ENCODE results near the gene FSTL5. TPM values are rescaled to one million over a fixed set of nuclear protein-coding genes. Genes with fewer than 3 reads are reported as not detected.
"Not testable (repeated sequence)": the region's sequence is repeated elsewhere in the genome, so short reads cannot be mapped to it uniquely, and the experiment has no call there.

The FSTL5 gene
- total RNA-seq, 1 donor from 2014 or later = 0.08 TPM

DNA sequence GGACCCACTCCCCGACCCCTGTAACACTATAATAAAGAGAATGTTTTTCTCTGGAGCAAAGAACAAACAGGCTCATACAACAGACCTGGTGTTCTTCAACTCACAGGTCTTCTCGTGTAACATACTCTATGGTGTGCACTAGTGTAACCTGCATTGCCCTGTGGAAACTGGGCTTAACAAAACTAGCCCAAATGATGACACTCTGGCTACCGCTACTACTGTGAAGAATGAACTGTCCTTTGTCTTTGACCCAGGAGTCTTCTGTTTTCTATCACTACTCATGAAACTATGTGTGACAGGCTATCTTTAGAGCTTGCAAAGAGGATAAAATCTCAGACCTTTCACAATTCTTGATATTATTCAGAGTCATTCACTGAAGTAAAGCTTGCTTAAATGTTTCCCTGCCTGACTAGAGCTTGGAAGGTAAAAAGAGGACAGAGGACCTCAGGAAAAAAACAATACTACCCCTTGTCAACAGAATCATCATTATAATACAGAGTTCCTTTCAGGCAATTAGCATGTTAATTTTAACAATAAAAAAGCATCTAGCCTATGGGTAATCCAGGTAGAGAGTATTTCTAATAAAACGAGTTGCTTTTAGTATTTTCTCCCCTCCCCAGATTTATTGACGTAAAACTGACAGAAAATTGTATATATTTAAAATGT, 59.2 kb downstream of the FSTL5 start:
- Mint-ChIP-seq H3K36me3 (ENCODE audit: low read depth, unreplicated experiment) (no peaks in the 10 kb centered on the region), H3K27me3 (ENCODE audit: unreplicated experiment) (no peaks in the 10 kb centered on the region), H3K4me1 (ENCODE audit: unreplicated experiment) (no peaks in the 10 kb centered on the region), H3K4me3 (ENCODE audit: unreplicated experiment) (no peak overlapping the region), H3K9me3 (ENCODE audit: unreplicated experiment) (no peaks in the 10 kb centered on the region), H3K27ac (ENCODE audit: unreplicated experiment) (no peak overlapping the region)
- no peak for DNase-seq (ENCODE audit: low spot score)
- TF ChIP-seq, protein P1, sequence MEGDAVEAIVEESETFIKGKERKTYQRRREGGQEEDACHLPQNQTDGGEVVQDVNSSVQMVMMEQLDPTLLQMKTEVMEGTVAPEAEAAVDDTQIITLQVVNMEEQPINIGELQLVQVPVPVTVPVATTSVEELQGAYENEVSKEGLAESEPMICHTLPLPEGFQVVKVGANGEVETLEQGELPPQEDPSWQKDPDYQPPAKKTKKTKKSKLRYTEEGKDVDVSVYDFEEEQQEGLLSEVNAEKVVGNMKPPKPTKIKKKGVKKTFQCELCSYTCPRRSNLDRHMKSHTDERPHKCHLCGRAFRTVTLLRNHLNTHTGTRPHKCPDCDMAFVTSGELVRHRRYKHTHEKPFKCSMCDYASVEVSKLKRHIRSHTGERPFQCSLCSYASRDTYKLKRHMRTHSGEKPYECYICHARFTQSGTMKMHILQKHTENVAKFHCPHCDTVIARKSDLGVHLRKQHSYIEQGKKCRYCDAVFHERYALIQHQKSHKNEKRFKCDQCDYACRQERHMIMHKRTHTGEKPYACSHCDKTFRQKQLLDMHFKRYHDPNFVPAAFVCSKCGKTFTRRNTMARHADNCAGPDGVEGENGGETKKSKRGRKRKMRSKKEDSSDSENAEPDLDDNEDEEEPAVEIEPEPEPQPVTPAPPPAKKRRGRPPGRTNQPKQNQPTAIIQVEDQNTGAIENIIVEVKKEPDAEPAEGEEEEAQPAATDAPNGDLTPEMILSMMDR (IDR thresholded peaks at IDR 0.05; ENCODE audit: unreplicated experiment) = no peak

DNA sequence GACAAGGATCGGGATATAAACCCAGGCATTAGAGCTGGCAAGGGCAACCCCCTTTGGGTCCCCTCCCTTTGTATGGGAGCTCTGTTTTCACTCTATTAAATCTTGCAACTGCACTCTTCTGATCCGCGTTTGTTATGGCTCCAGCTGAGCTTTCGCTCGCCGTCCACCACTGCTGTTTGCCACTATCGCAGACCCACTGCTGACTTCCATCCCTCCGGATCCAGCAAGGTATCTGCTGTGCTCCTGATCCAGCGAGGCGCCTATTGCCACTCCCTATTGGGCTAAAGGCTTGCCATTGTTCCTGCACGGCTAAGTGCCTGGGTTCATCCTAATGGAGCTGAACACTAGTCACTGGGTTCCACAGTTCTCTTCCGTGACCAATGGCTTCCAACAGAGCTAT, 59.9 kb downstream of the FSTL5 start:
- not testable (repeated sequence) for H3K27me3 Mint-ChIP-seq (ENCODE audit: unreplicated experiment); DNase-seq (ENCODE audit: low spot score); H3K4me1 Mint-ChIP-seq (ENCODE audit: unreplicated experiment); H3K36me3 Mint-ChIP-seq (ENCODE audit: low read depth, unreplicated experiment); H3K4me3 Mint-ChIP-seq (ENCODE audit: unreplicated experiment); H3K27ac Mint-ChIP-seq (ENCODE audit: unreplicated experiment); H3K9me3 Mint-ChIP-seq (ENCODE audit: unreplicated experiment)

DNA sequence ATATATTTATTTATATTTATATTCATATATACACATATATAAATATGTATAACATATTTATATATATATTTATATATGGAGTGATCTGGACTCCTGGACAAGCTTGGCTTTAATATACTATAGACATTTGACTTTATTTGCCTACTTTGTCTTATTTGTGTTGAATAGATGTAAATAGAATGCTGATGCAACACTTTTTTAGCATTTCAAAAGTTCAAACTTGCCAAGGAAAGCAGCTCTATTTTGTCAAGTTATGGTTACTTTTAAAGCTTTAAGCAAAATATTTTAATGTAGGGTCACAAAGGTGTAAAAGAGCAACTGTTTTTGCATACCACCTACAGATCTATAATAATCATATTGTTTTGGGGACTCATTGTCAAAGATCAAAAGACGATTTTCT, 61.1 kb downstream of the FSTL5 start:
- no peak for DNase-seq (ENCODE audit: low spot score)
- Mint-ChIP-seq H3K27me3 (ENCODE audit: unreplicated experiment) (no peaks in the 10 kb centered on the region), H3K4me3 (ENCODE audit: unreplicated experiment) (no peak overlapping the region), H3K9me3 (ENCODE audit: unreplicated experiment) (no peaks in the 10 kb centered on the region), H3K36me3 (ENCODE audit: low read depth, unreplicated experiment) (no peaks in the 10 kb centered on the region), H3K4me1 (ENCODE audit: unreplicated experiment) (no peaks in the 10 kb centered on the region), H3K27ac (ENCODE audit: unreplicated experiment) (no peak overlapping the region)
- TF ChIP-seq, protein P1 (IDR thresholded peaks at IDR 0.05; ENCODE audit: unreplicated experiment) = no peak

DNA sequence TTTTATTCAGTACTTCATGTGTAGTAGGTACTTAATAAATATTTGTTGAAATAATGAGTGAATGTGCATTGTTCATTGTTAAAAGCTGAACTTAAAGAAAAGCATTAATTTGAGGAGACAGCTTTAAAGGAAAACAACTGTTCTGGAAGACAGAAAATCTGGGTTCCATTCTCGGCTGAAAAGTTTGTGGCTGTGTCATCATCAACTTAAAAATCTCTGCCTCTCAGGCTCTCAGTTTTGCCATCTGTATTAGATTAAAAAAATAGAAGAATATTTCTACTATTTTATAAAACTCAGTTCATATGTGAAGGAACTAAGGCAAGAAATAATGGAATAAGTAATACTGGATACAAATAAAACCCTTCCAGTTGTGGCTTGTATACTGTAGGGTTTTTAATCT, 62.5 kb downstream of the FSTL5 start:
- H3K27ac Mint-ChIP-seq (ENCODE audit: unreplicated experiment) = no peak overlapping the region
- H3K9me3 Mint-ChIP-seq (ENCODE audit: unreplicated experiment) = no peaks in the 10 kb centered on the region
- no peaks in the 10 kb centered on the region for H3K36me3 Mint-ChIP-seq (ENCODE audit: low read depth, unreplicated experiment)
- no peaks in the 10 kb centered on the region for H3K4me1 Mint-ChIP-seq (ENCODE audit: unreplicated experiment)
- DNase-seq (ENCODE audit: low spot score) = no peak
- no peaks in the 10 kb centered on the region for H3K27me3 Mint-ChIP-seq (ENCODE audit: unreplicated experiment)
- TF ChIP-seq, protein P1 (IDR thresholded peaks at IDR 0.05; ENCODE audit: unreplicated experiment) = no peak
- H3K4me3 Mint-ChIP-seq (ENCODE audit: unreplicated experiment) = no peak overlapping the region

DNA sequence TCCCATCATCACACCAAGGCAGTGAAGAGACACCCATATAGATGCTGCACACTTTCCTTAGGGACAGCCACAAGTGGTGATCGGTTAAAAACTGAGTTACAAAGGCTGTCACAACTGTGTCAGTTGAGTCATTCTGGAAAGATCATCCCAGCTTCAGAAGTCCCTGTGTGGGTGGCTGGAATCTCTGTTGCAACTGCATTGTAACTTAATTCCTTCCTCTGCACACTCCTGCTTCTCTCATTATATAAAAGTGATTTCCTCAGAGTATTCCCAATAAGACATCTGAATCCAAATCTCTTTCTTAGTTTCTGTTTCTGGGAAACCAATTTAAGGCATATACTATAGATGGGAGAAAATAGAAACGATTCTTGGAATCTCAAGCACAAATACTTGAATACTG, 88.1 kb downstream of the FSTL5 start:
- Mint-ChIP-seq H3K36me3 (ENCODE audit: low read depth, unreplicated experiment) (no peaks in the 10 kb centered on the region), H3K27ac (ENCODE audit: unreplicated experiment) (no peak overlapping the region), H3K9me3 (ENCODE audit: unreplicated experiment) (no peaks in the 10 kb centered on the region), H3K4me3 (ENCODE audit: unreplicated experiment) (no peak overlapping the region), H3K4me1 (ENCODE audit: unreplicated experiment) (no peaks in the 10 kb centered on the region), H3K27me3 (ENCODE audit: unreplicated experiment) (no peaks in the 10 kb centered on the region)
- TF ChIP-seq, protein P1 (IDR thresholded peaks at IDR 0.05; ENCODE audit: unreplicated experiment) = no peak
- no peak for DNase-seq (ENCODE audit: low spot score)
